OCI-LY1 (cell line): ENCODE measurements around the gene AP3D1.

Experiments used
- H2AFZ ChIP-seq: fragments of 200-600 bp; sonication (generic), shearing (Covaris generic); 2 replicates; pipeline ENCODE4 v1.6.0; 2014; ENCODE audit warnings: antibody characterized with exemption, mild to moderate bottlenecking, low read length
- H3F3A ChIP-seq: fragments of 200-600 bp; sonication (generic), shearing (Covaris generic); 2 replicates; pipeline ENCODE4 v1.6.0; 2014; ENCODE audit warnings: mild to moderate bottlenecking, antibody characterized with exemption, low read length, moderate library complexity; ENCODE audit not compliant: insufficient read depth
- H3K27ac ChIP-seq: fragments of 200-600 bp; sonication (generic); 2 replicates; pipeline ENCODE4 v1.5.1; 2014; ENCODE audit warnings: low read length, mixed run types, mild to moderate bottlenecking, low read depth; ENCODE audit not compliant: poor library complexity, severe bottlenecking
- H3K27me3 ChIP-seq: fragments of 200-600 bp; sonication (generic); 2 replicates; pipeline ENCODE4 v1.6.0; 2014; ENCODE audit warnings: antibody characterized with exemption, mild to moderate bottlenecking, low read length, moderate library complexity; ENCODE audit not compliant: insufficient read depth
- H3K36me3 ChIP-seq: fragments of 200-600 bp; sonication (generic); 2 replicates; pipeline ENCODE4 v1.6.1; 2014; ENCODE audit warnings: mild to moderate bottlenecking, antibody characterized with exemption, low read length, moderate library complexity, mixed read lengths; ENCODE audit not compliant: insufficient read depth
- H3K4me1 ChIP-seq: fragments of 200-600 bp; sonication (generic); 2 replicates; pipeline ENCODE4 v1.5.1; 2014; ENCODE audit warnings: mild to moderate bottlenecking, low read length, moderate library complexity; ENCODE audit not compliant: insufficient read depth, severe bottlenecking
- H3K4me2 ChIP-seq: fragments of 200-600 bp; sonication (generic), shearing (Covaris generic); 2 replicates; pipeline ENCODE4 v1.6.1; 2014; ENCODE audit warnings: low read length
- H3K4me3 ChIP-seq: fragments of 200-600 bp; sonication (generic); 2 replicates; pipeline ENCODE4 v1.5.1; 2014; ENCODE audit warnings: low read length, low read depth, mild to moderate bottlenecking, mixed read lengths; ENCODE audit not compliant: poor library complexity, severe bottlenecking
- H3K79me2 ChIP-seq: fragments of 200-600 bp; shearing (Covaris generic); 2 replicates; pipeline ENCODE4 v1.6.1; 2016; ENCODE audit warnings: mixed run types, low read length, mixed read lengths; ENCODE audit not compliant: insufficient read depth
- H3K9ac ChIP-seq: fragments of 200-600 bp; sonication (generic), shearing (Covaris generic); 2 replicates; pipeline ENCODE4 v1.6.1; 2014; ENCODE audit warnings: mild to moderate bottlenecking, low read length, mixed read lengths
- H3K9me2 ChIP-seq: fragments of 200-600 bp; sonication (generic), shearing (Covaris generic); 2 replicates; pipeline ENCODE4 v1.6.1; 2014; ENCODE audit warnings: low read depth, mild to moderate bottlenecking, low read length, mixed read lengths
- H3K9me3 ChIP-seq: fragments of 200-600 bp; shearing (Covaris generic); 2 replicates; pipeline ENCODE4 v1.6.1; 2014; ENCODE audit warnings: low read length, mixed read lengths
- H4K20me1 ChIP-seq: fragments of 200-600 bp; sonication (generic), shearing (Covaris generic); 2 replicates; pipeline ENCODE4 v1.6.0; 2016; ENCODE audit warnings: mild to moderate bottlenecking, low read length; ENCODE audit not compliant: insufficient read depth
- CTCF ChIP-seq: fragments of 200-600 bp; sonication (generic), shearing (Covaris generic); IDR thresholded peaks from 2 replicates; pipeline ENCODE4 v1.5.1; 2017; ENCODE audit warnings: mild to moderate bottlenecking, antibody characterized with exemption, low read length, moderate library complexity, mixed read lengths
- EZH2 ChIP-seq: fragments of 200-600 bp; sonication (generic), shearing (Covaris generic); IDR thresholded peaks from 2 replicates; pipeline ENCODE4 v1.8.0; 2017; ENCODE audit warnings: borderline replicate concordance, mixed run types, mild to moderate bottlenecking, antibody characterized with exemption, low read length, moderate library complexity, mixed read lengths

AP3D1 gene

DNA sequence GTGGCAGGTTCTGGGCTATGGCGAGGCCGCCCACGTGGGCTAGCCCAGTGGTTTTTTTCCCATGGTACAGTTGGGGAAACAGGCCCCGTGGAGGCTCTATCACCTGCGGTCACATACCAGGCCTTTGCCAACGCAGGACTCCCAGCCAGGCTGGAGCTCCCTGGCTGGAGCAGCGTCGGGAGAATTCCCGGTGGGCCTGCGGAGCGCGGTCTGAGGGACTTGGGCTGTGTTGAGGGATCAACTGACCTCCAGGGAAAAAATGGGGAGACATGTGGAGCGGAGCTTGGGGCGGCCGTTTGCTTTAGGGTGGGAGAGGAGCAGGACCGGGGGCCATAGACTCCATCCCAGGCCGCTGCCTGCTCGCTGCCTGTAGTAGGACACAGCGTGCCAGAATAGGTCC is 28.7 kb upstream of the AP3D1 start:
- TF ChIP-seq CTCF, result no peak
- no peak for TF ChIP-seq EZH2
- Histone ChIP-seq H3K4me3 (no peak overlapping the region), H3K4me1 (peaks cover 5% of the 10 kb centered on the region), H3K36me3 (no peaks in the 10 kb centered on the region), H3K27me3 (no peaks in the 10 kb centered on the region), H3K27ac (no peak overlapping the region), H3F3A (no peaks in the 10 kb centered on the region), H3K9me2 (no peaks in the 10 kb centered on the region), H3K9ac (no peak overlapping the region), H3K4me2 (no peak overlapping the region), H3K79me2 (no peaks in the 10 kb centered on the region), H4K20me1 (no peaks in the 10 kb centered on the region), H3K9me3 (no peaks in the 10 kb centered on the region), H2AFZ (no peak overlapping the region)

DNA sequence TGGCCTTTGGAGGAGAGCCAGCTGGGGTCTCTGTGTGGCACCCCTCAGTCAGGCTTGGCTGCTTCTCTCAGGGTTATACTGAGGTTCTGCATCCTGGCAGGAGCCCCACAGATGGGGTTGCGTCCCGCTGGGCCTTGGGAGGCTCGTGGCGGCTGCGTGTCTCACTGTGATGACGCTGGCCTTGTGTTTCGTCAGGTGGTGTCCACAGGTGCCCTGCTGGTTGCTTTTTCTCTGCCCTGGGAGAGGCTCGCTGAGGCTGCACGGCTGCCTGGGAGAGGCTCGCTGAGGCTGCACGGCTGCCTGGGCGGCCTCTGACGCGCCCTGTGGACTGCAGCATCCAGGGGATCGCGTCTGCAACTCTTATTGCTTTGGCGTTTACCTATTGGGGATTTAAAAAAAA is 27.7 kb upstream of the AP3D1 start:
- no peaks in the 10 kb centered on the region for H4K20me1 ChIP-seq

DNA sequence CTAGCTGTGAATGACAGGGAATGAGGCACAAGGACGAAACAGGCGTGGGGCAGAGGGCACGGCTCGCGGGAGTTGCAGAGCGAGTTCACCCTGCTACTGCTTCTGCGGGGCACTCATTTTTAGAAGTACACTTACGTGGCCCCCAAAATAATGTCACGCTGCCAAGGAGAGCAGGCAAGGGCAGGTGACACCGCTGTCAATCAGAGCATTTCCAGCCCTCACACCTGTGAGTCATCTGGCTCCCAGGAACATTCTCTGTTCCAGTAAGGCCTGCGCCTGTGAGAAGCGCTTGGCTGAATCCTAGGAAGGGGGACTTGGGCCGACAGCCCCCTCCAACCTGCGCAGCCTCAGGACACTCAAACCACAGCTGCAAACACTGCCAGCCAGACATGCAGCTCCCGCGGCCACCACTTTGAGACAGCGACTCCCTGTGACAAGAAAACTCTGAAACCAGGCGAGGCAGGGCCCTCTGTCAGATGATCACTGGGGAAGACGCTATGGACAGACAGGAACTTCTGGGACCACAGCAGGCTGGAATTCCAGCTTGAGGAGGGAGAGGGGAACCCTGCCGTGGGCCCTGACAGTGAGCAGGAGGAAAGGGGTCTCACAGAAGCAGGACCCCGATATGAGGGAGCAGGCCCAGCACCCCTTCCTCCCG is 25.1 kb upstream of the AP3D1 start:
- no peak for TF ChIP-seq CTCF
- Histone ChIP-seq H3K4me3 (no peak overlapping the region), H3K4me2 (no peak overlapping the region), H3K9me2 (no peaks in the 10 kb centered on the region), H3F3A (no peaks in the 10 kb centered on the region), H3K9me3 (no peaks in the 10 kb centered on the region), H3K27ac (no peak overlapping the region), H3K36me3 (no peaks in the 10 kb centered on the region; the same call in 1 of the 2 replicates), H3K79me2 (no peaks in the 10 kb centered on the region), H3K27me3 (no peaks in the 10 kb centered on the region), H2AFZ (no peak overlapping the region), H3K9ac (no peak overlapping the region), H4K20me1 (no peaks in the 10 kb centered on the region), H3K4me1 (peaks cover 3% of the 10 kb centered on the region)

More for the DNA sequence above, 27.7 kb upstream of the AP3D1 start:
- Histone ChIP-seq H3K27me3 (no peaks in the 10 kb centered on the region), H3K9me2 (no peaks in the 10 kb centered on the region), H2AFZ (no peak overlapping the region), H3K4me1 (peaks cover 5% of the 10 kb centered on the region), H3K4me3 (no peak overlapping the region), H3K9me3 (no peaks in the 10 kb centered on the region), H3K27ac (no peak overlapping the region), H3K4me2 (no peak overlapping the region), H3K9ac (no peak overlapping the region), H3K79me2 (no peaks in the 10 kb centered on the region), H3K36me3 (no peaks in the 10 kb centered on the region), H3F3A (no peaks in the 10 kb centered on the region)
- TF ChIP-seq EZH2 (no peak), CTCF (no peak)
